SK-N-SH (cell line): ENCODE data around the gene LRRC1. TPM values are rescaled to one million over a fixed set of nuclear protein-coding genes. Genes with fewer than 3 reads are reported as not detected.

Experiments
- CTCF ChIA-PET: fragments of 300-600, 350-600 bp; formaldehyde crosslinking; extraction: SDS; loops from one replicate; lab custom pipeline; 2021; lab: Yijun Ruan, JAX
- POLR2A ChIA-PET: fragments of 350-600 bp; sonication (Branson Sonifier 250); formaldehyde crosslinking; extraction: SDS; loops from one replicate; lab custom pipeline; 2020; ENCODE audit warnings: antibody characterized with exemption, inconsistent platforms; lab: Yijun Ruan, JAX
- DNase-seq: peaks from one replicate; pipeline ENCODE4 v3.0.0; 2012
- H2AFZ ChIP-seq: fragments of 200-600 bp; sonication (generic); 2 replicates; pipeline ENCODE4 v1.8.1; 2016; ENCODE audit warnings: antibody characterized with exemption, mild to moderate bottlenecking, low read depth
- H3F3A ChIP-seq: fragments of 200-600 bp; sonication (generic); replicated peaks from 2 replicates; pipeline ENCODE3; 2016; ENCODE audit warnings: antibody characterized with exemption, mild to moderate bottlenecking; ENCODE audit not compliant: insufficient read depth
- H3K27ac ChIP-seq, 2 experiments: fragments of 200-500 bp in 1 of 2; fragments of 200-600 bp in 1 of 2; sonication (Bioruptor generic) in 1 of 2; sonication (generic), shearing (Covaris generic) in 1 of 2; 2 replicates each; pipeline versions ENCODE4 v1.5.1 to v1.6.1; 2014 to 2016; ENCODE audit warnings: low read depth in 2 of 2, inconsistent platforms in 1 of 2, low read length in 1 of 2, mild to moderate bottlenecking in 1 of 2, mixed read lengths in 1 of 2
- H3K27me3 ChIP-seq: fragments of 200-600 bp; sonication (generic), shearing (Covaris generic); 2 replicates; pipeline ENCODE4 v1.6.1; 2016; ENCODE audit warnings: mixed run types; ENCODE audit not compliant: insufficient read depth
- H3K36me3 ChIP-seq, 2 experiments: fragments of 200-500 bp in 1 of 2; fragments of 200-600 bp in 1 of 2; sonication (Bioruptor generic) in 1 of 2; sonication (generic) in 1 of 2; replicated peaks in 1 of 2; 2 replicates each; pipeline versions ENCODE3 to v1.5.1; 2014 to 2016; ENCODE audit warnings: low read length in 1 of 2, mild to moderate bottlenecking in 1 of 2; ENCODE audit not compliant: insufficient read depth in 2 of 2, control insufficient read depth in 1 of 2
- H3K4me1 ChIP-seq, 2 experiments: fragments of 200-500 bp in 1 of 2; fragments of 200-600 bp in 1 of 2; sonication (Bioruptor generic) in 1 of 2; sonication (generic), shearing (Covaris generic) in 1 of 2; 2 replicates each; pipeline versions ENCODE4 v1.5.1 to v1.6.1; 2014 to 2016; ENCODE audit warnings: low read depth in 1 of 2, low read length in 1 of 2, mixed run types in 1 of 2; ENCODE audit not compliant: insufficient read depth in 2 of 2, control insufficient read depth in 1 of 2
- H3K4me2 ChIP-seq: fragments of 200-600 bp; sonication (generic), shearing (Covaris generic); 2 replicates; pipeline ENCODE4 v1.6.1; 2017; ENCODE audit warnings: mixed run types
- H3K4me3 ChIP-seq, 2 experiments: fragments of 200-500 bp in 1 of 2; fragments of 200-600 bp in 1 of 2; sonication (Bioruptor generic) in 1 of 2; sonication (generic), shearing (Covaris generic) in 1 of 2; 2 replicates each; pipeline versions ENCODE4 v1.5.1 to v1.8.1; 2014 to 2016; ENCODE audit warnings: low read depth in 2 of 2, inconsistent platforms in 1 of 2, low read length in 1 of 2, mild to moderate bottlenecking in 1 of 2, mixed read lengths in 1 of 2, moderate library complexity in 1 of 2
- H3K79me2 ChIP-seq: fragments of 200-600 bp; sonication (generic); 2 replicates; pipeline ENCODE4 v1.8.1; 2017; ENCODE audit warnings: mild to moderate bottlenecking; ENCODE audit not compliant: insufficient read depth
- H3K9ac ChIP-seq: fragments of 200-600 bp; sonication (generic); 2 replicates; pipeline ENCODE4 v1.6.1; 2017; ENCODE audit warnings: mixed run types
- H3K9me2 ChIP-seq: fragments of 200-600 bp; sonication (generic); 2 replicates; pipeline ENCODE4 v1.6.1; 2017; ENCODE audit warnings: mixed run types
- H3K9me3 ChIP-seq: fragments of 200-600 bp; sonication (generic); 2 replicates; pipeline ENCODE4 v1.6.1; 2017; ENCODE audit warnings: mixed run types, mild to moderate bottlenecking, moderate library complexity
- H4K20me1 ChIP-seq: fragments of 200-600 bp; sonication (generic); 2 replicates; pipeline ENCODE4 v1.6.1; 2017; ENCODE audit warnings: mild to moderate bottlenecking, mixed run types; ENCODE audit not compliant: insufficient read depth
- FOSL2 ChIP-seq: IDR thresholded peaks from 2 replicates; pipeline ENCODE4 v1.4.0; 2012; ENCODE audit warnings: low read depth, mild to moderate bottlenecking, moderate library complexity, borderline replicate concordance
- FOXJ3 ChIP-seq: sonication (generic); formaldehyde crosslinking; IDR thresholded peaks from 2 replicates; pipeline ENCODE4 v1.5.1; 2020; ENCODE audit warnings: mild to moderate bottlenecking, missing genetic modification reagents
- JUND ChIP-seq: IDR thresholded peaks from 2 replicates; pipeline ENCODE4 v1.4.0; 2012
- MEF2A ChIP-seq: IDR thresholded peaks from 2 replicates; pipeline ENCODE4 v1.4.0; 2012; ENCODE audit warnings: low read depth, borderline replicate concordance
- MXI1 ChIP-seq: IDR thresholded peaks from 2 replicates; pipeline ENCODE4 v1.6.1; 2012; ENCODE audit warnings: mild to moderate bottlenecking, low read depth, low read length, improper control_type of control experiment
- NFIC ChIP-seq: IDR thresholded peaks from 2 replicates; pipeline ENCODE4 v1.4.0; 2012; ENCODE audit warnings: borderline replicate concordance
- RFX5 ChIP-seq: IDR thresholded peaks from 2 replicates; pipeline ENCODE4 v1.6.1; 2012; ENCODE audit warnings: mild to moderate bottlenecking, improper control_type of control experiment, low read length
- SIN3A ChIP-seq: IDR thresholded peaks from 2 replicates; pipeline ENCODE4 v1.6.1; 2012; ENCODE audit warnings: low read depth, mild to moderate bottlenecking, low read length, moderate library complexity, borderline replicate concordance
- SMC3 ChIP-seq: IDR thresholded peaks from 2 replicates; pipeline ENCODE4 v1.6.1; 2012; ENCODE audit warnings: low read depth, low read length, improper control_type of control experiment
- TCF12 ChIP-seq: IDR thresholded peaks from 2 replicates; pipeline ENCODE4 v1.4.0; 2012
- TEAD4 ChIP-seq: IDR thresholded peaks from 2 replicates; pipeline ENCODE4 v1.4.0; 2012; ENCODE audit warnings: mild to moderate bottlenecking, borderline replicate concordance; ENCODE audit not compliant: insufficient read depth
- WGBS: methylation state at CpG from one replicate; pipeline ENCODE4 v1.1.6; 2017; ENCODE audit warnings: low lambda C conversion rate; 5-methylcytosine and 5-hydroxymethylcytosine counted together
- polyA plus RNA-seq, 3 experiments: library from polyadenylated mRNA; depleted of rRNA; stranded (reverse); fragments of >200 nt; gene quantifications; 2 replicates each; pipeline ENCODE4 v1.2.3, GENCODE V29; 2012
- TF ChIP-seq, protein P1 (sequence below): fragments of 150-350 bp; IDR thresholded peaks from 2 replicates; pipeline ENCODE4 v1.6.1; 2017; ENCODE audit warnings: antibody characterized with exemption, low read length, low read depth, borderline replicate concordance
- TF ChIP-seq, protein P2 (sequence below): IDR thresholded peaks from 2 replicates; pipeline ENCODE4 v1.4.0; 2012; ENCODE audit warnings: low read depth
- TF ChIP-seq, protein P3 (sequence below): IDR thresholded peaks from 2 replicates; pipeline ENCODE4 v1.4.0; 2012; ENCODE audit warnings: low read depth, borderline replicate concordance
- TF ChIP-seq, protein P4 (sequence below): IDR thresholded peaks from 2 replicates; pipeline ENCODE4; 2012

Gene LRRC1
- polyA plus RNA-seq, 1 of the 3 experiments (the other 2 are of a cell fraction), result 0.84 TPM

DNA sequence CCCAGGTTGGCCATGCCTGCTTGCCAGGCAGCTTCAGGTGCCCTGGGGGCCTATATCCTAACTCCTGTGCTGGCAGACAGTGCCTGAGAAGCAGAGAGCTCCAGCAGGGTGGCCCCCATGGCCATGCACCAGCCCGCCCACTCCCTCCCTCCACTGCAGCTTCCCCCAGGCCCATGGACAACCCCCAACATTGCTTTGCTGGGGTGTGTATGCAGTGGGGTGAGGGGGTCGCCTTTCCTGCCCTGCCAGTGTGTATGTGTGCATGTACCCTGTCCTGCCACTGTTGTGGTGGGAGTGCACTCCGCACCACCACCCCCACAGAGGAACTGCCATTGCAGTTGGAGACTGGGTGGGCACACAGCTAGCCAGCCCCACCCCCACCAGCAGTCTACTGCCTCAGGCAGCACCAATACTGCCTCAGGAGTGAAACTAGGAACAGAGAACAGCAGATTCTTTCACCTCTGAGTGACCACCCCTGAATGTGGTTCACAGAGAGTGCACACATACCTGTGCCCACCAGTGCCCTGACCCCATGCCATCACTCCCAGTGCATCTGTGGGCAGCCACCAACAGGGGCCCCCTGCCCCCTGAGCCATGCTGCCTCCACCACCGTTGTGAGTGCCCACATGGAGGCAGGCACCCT, 151.1 kb downstream of the LRRC1 start:
- no peak overlapping the region for H3K4me2 ChIP-seq
- no peak for DNase-seq
- no peaks in the 10 kb centered on the region for H3K9me3 ChIP-seq
- H3K27me3 ChIP-seq, result peaks cover 11% of the 10 kb centered on the region; the same call in 1 of the 2 replicates
- H3K9ac ChIP-seq, result no peak overlapping the region
- H4K20me1 ChIP-seq, result no peaks in the 10 kb centered on the region
- POLR2A ChIA-PET, result no interaction called here
- WGBS, result 0% methylated on average over 1 of the region's 4 CpGs
- CTCF ChIA-PET, result no interaction called here
- H3K36me3 ChIP-seq, result no peaks in the 10 kb centered on the region
- H2AFZ ChIP-seq, result no peak overlapping the region
- no peak overlapping the region for H3K4me3 ChIP-seq
- no peaks in the 10 kb centered on the region for H3K4me1 ChIP-seq
- H3K27ac ChIP-seq, result no peak overlapping the region
- H3F3A ChIP-seq, result no peaks in the 10 kb centered on the region
- no peak for TF ChIP-seq TCF12
- TF ChIP-seq RFX5, result no peak
- no peak for TF ChIP-seq SMC3
- no peak for TF ChIP-seq MXI1
- TF ChIP-seq, protein P1, sequence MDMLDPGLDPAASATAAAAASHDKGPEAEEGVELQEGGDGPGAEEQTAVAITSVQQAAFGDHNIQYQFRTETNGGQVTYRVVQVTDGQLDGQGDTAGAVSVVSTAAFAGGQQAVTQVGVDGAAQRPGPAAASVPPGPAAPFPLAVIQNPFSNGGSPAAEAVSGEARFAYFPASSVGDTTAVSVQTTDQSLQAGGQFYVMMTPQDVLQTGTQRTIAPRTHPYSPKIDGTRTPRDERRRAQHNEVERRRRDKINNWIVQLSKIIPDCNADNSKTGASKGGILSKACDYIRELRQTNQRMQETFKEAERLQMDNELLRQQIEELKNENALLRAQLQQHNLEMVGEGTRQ, result no peak
- TF ChIP-seq FOXJ3 (CRISPR knock-in tag), result no peak
- TF ChIP-seq, protein P2, sequence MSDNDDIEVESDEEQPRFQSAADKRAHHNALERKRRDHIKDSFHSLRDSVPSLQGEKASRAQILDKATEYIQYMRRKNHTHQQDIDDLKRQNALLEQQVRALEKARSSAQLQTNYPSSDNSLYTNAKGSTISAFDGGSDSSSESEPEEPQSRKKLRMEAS, result no peak
- TF ChIP-seq JUND, result no peak
- TF ChIP-seq, protein P3, sequence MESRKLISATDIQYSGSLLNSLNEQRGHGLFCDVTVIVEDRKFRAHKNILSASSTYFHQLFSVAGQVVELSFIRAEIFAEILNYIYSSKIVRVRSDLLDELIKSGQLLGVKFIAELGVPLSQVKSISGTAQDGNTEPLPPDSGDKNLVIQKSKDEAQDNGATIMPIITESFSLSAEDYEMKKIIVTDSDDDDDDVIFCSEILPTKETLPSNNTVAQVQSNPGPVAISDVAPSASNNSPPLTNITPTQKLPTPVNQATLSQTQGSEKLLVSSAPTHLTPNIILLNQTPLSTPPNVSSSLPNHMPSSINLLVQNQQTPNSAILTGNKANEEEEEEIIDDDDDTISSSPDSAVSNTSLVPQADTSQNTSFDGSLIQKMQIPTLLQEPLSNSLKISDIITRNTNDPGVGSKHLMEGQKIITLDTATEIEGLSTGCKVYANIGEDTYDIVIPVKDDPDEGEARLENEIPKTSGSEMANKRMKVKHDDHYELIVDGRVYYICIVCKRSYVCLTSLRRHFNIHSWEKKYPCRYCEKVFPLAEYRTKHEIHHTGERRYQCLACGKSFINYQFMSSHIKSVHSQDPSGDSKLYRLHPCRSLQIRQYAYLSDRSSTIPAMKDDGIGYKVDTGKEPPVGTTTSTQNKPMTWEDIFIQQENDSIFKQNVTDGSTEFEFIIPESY, result no peak
- no peaks in the 10 kb centered on the region for H3K9me2 ChIP-seq
- H3K79me2 ChIP-seq, result no peaks in the 10 kb centered on the region

DNA sequence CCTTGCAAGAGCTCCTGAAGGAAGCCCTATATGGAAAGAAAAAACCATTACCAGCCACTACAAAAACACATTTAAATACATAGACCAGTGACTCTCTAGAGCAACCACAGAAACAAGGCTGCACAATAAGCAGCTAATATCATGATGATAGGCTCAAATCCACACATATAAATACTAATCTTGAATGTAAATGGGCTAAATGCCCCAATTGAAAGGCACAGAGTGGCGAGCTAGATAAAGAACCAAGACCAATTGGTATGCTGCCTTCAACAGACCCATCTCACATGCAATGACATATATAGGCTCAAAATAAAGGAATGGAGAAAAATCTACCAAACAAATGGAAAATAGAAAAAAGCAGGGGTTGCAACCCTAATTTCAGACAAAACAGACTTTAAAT, 153.0 kb downstream of the LRRC1 start:
- no peaks in the 10 kb centered on the region for H3K79me2 ChIP-seq
- H3K36me3 ChIP-seq, result no peaks in the 10 kb centered on the region
- POLR2A ChIA-PET, result no interaction called here
- no peaks in the 10 kb centered on the region for H3F3A ChIP-seq
- peaks cover 6% of the 10 kb centered on the region; the same call in 1 of the 2 replicates for H3K27me3 ChIP-seq
- no peak overlapping the region for H3K4me3 ChIP-seq
- WGBS, result 0% methylated on average over 1 of the region's 1 CpG
- CTCF ChIA-PET, result no interaction called here
- no peak overlapping the region for H3K9ac ChIP-seq
- H3K9me2 ChIP-seq, result no peaks in the 10 kb centered on the region
- TF ChIP-seq, protein P4, sequence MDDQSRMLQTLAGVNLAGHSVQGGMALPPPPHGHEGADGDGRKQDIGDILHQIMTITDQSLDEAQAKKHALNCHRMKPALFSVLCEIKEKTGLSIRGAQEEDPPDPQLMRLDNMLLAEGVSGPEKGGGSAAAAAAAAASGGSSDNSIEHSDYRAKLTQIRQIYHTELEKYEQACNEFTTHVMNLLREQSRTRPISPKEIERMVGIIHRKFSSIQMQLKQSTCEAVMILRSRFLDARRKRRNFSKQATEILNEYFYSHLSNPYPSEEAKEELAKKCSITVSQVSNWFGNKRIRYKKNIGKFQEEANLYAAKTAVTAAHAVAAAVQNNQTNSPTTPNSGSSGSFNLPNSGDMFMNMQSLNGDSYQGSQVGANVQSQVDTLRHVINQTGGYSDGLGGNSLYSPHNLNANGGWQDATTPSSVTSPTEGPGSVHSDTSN, result no peak
- TF ChIP-seq TCF12 (no peak), FOSL2 (no peak), MEF2A (no peak), SIN3A (no peak), JUND (no peak), TEAD4 (no peak), NFIC (no peak)
- no peaks in the 10 kb centered on the region for H3K9me3 ChIP-seq
- no peaks in the 10 kb centered on the region for H4K20me1 ChIP-seq
- no peak for DNase-seq
- no peaks in the 10 kb centered on the region for H3K4me1 ChIP-seq
- no peak overlapping the region for H3K27ac ChIP-seq
- H2AFZ ChIP-seq, result no peak overlapping the region
- H3K4me2 ChIP-seq, result no peak overlapping the region
